Fibroblast of skin of scalp (primary cell): Measurements from ENCODE around the gene TM2D1.
"Not testable (repeated sequence)": the region's sequence is repeated elsewhere in the genome, so short reads cannot be mapped to it uniquely, and the experiment has no call there.

Experiments used
- DNase-seq: peaks from one replicate; pipeline ENCODE4 v3.0.0-alpha.2; 2013

TM2D1 gene

GRCh38 chr1:61718996-61719663 is 5.8 kb downstream of the TM2D1 start:
- DNase-seq: not testable (repeated sequence)

DNA sequence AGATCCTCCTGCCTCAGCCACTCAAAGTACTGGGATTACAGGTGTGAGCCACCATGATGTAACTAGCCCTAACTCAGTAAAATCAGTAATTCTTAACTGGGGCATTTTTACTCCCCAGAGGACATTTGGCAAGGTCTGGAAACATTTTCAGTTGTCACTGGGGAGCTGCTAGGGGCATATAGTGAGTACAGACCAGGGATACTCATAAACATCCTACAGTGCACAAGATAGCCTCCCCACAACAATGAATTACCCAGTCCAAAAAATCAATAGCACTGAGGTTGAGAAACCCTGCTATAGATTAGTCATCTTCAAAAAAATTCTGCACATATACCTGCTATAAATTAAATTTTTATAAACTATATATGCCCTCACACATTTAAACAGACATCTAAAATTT is 13.0 kb downstream of the TM2D1 start:
- DNase-seq: no peak

DNA sequence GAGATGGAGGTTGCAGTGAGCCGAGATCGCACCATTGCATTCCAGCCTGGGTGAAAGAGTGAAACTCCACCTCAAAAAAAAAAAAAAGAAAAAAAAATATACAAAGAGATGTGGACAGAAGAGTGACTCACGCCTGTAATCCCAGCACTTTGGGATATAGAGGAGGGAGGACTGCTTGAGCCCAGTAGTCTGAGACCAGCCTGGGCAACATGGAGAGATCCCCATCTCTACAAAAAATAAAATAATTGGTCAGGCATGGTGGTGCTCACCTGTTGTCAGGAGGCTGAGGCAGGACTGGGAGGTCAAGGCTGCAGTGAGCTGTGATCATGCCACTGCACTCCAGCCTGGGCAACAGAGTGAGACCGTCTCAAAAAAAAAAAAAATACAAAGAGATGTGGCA is 13.7 kb downstream of the TM2D1 start:
- peak; percentile 37 for DNase-seq

GRCh38 chr1:61709908-61710289 is 15.0 kb downstream of the TM2D1 start:
- no peak for DNase-seq

GRCh38 chr1:61708953-61709907 is 15.7 kb downstream of the TM2D1 start:
- no peak for DNase-seq

GRCh38 chr1:61699911-61700851 is 24.8 kb downstream of the TM2D1 start:
- DNase-seq: no peak

GRCh38 chr1:61692155-61692800 is 32.7 kb downstream of the TM2D1 start:
- peak; percentile 75 for DNase-seq

- DNase-seq: peak; percentile 32
Measured at GRCh38 chr1:61687901-61688300, 37.0 kb downstream of the TM2D1 start.

DNA sequence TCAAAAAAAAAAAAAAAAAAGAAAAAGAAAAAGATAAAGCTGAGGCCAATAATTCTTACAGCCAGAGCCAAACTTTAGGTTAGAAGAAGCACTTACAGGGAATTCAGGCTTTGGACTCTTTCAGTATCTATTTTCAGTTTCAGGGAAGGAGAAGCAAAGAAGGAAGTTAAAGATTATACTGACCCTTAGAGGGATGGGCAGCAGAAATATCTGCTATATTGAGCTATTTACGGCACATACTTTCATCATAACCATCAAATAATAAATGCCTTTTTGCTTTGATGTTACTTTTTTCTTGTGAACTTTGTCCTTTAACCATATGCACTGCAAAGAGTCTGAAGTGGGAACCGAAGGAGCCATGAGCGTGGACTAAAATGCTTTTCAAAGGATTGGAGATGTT is 42.0 kb downstream of the TM2D1 start:
- no peak for DNase-seq

DNA sequence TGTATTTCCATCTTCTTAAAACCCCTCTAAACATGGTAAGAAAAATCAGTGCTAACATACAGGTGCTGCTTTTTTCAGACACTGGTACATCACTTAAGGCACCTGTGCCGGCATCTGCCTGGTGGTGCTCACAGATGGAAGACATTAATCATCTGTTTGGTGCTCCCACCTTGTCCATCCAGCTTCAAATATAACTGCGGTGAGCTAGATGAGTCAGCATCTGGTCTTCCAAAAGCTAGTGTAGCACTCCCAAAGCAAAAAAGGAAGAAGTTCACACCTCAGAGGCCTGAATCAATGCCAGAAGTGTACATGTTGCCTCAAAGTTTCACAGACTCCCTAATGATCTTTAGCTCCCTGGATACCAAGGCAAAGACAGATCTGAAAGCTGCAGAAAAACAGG is 44.4 kb downstream of the TM2D1 start:
- DNase-seq: no peak

DNA sequence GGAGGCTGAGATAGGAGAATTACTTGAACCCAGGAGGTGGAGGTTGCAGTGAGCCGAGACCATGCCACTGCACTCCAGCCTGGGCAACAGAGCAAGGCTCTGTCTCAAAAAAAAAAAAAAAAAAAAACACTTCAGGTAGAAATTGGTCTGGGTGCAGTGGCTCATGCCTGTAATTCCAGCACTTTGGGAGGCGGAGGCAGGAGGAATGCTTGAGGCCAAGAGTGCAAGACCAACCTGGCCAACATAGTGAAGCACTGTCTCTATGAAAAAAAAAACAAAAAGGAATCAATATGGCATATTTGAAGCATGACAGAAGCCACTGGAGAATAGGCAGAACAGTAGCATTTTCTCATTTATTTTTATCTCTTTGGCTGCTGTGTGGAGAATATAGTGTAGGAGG is 48.1 kb downstream of the TM2D1 start:
- DNase-seq: not testable (repeated sequence)

DNA sequence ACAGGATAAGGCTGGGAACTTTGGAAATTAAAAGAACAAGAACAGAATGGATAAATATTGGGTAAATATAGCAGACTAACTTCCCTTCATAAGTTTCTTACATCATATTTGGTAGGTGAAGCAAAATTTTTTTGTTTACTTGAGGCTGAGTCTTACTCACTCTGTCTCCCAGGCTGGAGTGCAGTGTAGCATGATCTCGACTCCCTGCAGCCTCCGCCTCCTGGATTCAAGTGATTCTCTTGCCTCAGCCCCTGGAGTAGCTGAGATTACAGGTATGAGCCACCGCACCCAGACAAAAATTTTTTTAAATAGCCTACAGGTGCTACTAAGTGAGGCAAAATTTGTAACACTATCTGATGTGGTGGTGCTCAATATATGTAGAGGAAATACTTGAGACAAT is 50.7 kb downstream of the TM2D1 start:
- DNase-seq: no peak

- no peak for DNase-seq
Measured at GRCh38 chr1:61672376-61672775, 52.6 kb downstream of the TM2D1 start.

DNA sequence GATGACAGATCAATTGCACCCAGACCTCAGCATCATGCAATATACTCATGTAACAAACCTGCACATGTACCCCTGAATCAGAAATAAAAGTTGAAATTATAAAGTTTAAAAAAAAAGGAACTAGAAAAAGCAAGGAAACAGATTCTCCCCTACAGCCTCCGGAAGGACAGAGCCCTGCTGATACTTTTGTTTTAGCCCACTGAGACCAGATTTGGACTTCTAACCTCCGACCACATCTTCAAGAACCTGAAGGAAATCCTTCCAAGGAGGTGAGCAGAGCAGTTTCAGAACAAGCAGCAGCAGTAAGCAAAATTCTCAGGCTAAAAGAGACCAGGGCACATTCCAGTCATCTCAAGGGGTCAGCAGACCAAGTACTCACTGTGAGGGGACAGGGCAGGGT is 54.5 kb downstream of the TM2D1 start:
- no peak for DNase-seq

DNA sequence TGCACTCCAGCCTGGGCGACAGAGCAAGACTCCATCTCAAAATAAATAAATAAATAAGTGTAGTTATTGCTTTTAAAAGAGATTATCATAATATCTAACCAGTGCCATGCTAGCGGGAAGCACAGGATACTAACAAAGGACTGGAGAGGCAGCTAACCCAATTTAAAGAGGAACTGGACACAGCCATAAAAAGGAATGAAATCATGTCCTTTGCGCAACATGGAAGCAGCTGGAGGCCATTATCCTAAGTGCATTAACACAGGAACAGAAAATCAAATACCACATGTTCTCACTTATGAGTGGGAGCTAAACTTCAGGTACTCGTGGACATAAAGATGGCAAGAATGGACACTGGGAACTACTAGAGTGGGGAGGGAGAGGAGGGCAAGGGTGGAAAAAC is 54.9 kb downstream of the TM2D1 start:
- DNase-seq: no peak

DNA sequence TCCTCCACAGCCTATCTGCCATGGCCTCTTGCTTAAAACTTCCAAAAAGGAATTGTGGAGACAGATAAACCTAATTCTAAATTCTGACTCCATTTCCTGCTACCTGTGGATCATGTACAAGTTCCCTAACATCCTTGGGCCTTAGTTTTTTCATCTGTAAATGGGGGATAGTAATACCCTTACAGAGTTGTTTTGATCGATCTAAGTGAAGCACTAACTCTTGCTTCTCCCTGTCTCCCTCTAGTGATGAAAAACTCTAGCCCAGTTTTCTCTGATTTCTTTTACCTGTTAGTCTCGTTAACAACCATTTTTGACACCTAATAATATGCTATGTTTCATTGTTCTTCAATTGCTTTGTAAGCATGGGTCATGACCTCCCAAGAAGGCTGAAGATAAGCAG is 65.9 kb downstream of the TM2D1 start:
- no peak for DNase-seq

GRCh38 chr1:61655453-61655852 is 69.5 kb downstream of the TM2D1 start:
- no peak for DNase-seq

DNA sequence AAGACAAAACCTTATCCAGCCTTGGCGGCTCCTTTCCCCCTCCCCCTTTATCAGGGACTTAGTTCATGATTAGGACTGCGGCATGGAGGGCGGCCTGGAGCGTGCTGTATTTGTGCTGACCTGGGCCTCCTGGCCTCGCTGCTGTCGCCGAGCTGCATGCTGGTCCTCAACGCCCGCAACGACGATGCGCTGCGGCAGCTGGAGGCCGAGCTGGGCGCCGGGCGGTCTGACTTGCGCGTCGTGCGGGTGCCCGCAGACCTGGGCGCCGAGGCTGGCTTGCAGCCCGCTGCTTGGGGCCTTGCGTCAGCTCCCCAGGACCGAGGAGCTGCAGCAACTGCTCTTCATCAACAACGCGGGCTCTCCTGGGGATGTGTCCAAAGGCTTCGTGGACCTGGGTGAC is 70.9 kb downstream of the TM2D1 start:
- no peak for DNase-seq

GRCh38 chr1:61648983-61649742 is 75.8 kb downstream of the TM2D1 start:
- no peak for DNase-seq

- DNase-seq: no peak
Measured at GRCh38 chr1:61647142-61647541, 77.8 kb downstream of the TM2D1 start.

- no peak for DNase-seq
Measured at GRCh38 chr1:61645476-61645875, 79.5 kb downstream of the TM2D1 start.

GRCh38 chr1:61644303-61644702 is 80.6 kb downstream of the TM2D1 start:
- no peak for DNase-seq
